Activated CD4-positive, alpha-beta memory T cell treated with anti-CD3 and anti-CD28 coated beads, Interleukin-2, amount 10 ng/mL, durations not matched to agents 7 days and 5 days (primary cell): Measurements from ENCODE around the gene BUD13. TPM values are rescaled to one million over a fixed set of nuclear protein-coding genes. Genes with fewer than 3 reads are reported as not detected.

Source experiments
- CTCF ChIA-PET: fragments of 350-600 bp; sonication (Branson Sonifier 250); formaldehyde crosslinking; loops from one replicate; lab custom pipeline; 2021; ENCODE audit warnings: antibody characterized with exemption, inconsistent platforms; lab: Charles Lee
- POLR2A ChIA-PET: fragments of 350-600 bp; sonication (Branson Sonifier 250); formaldehyde crosslinking; loops from one replicate; lab custom pipeline; 2021; ENCODE audit warnings: antibody characterized with exemption; lab: Charles Lee
- DNase-seq: peaks from one replicate; pipeline ENCODE4 v3.0.0-alpha.2; 2020
- H3K27ac Mint-ChIP-seq: one replicate; pipeline ENCODE4 v1.8.0; 2021; ENCODE audit warnings: mild to moderate bottlenecking, mixed read lengths
- H3K27me3 Mint-ChIP-seq: one replicate; pipeline ENCODE4 v1.8.0; 2021; ENCODE audit warnings: mixed read lengths
- H3K36me3 Mint-ChIP-seq: one replicate; pipeline ENCODE4 v1.8.0; 2021; ENCODE audit warnings: low read depth, mixed read lengths
- H3K4me1 Mint-ChIP-seq: one replicate; pipeline ENCODE4 v1.8.0; 2021; ENCODE audit warnings: mixed read lengths
- H3K4me3 Mint-ChIP-seq: one replicate; pipeline ENCODE4 v1.8.0; 2021; ENCODE audit warnings: mild to moderate bottlenecking, mixed read lengths
- H3K9me3 Mint-ChIP-seq: one replicate; pipeline ENCODE4 v1.8.0; 2021; ENCODE audit warnings: mixed read lengths
- total RNA-seq, 2 experiments: library from RNA; stranded (reverse); gene quantifications; one replicate each; pipeline ENCODE4 v1.2.3, GENCODE V29; 2021

BUD13 gene
- total RNA-seq, 2 experiments from 2014 or later: 34.1 to 35.1 TPM

DNA sequence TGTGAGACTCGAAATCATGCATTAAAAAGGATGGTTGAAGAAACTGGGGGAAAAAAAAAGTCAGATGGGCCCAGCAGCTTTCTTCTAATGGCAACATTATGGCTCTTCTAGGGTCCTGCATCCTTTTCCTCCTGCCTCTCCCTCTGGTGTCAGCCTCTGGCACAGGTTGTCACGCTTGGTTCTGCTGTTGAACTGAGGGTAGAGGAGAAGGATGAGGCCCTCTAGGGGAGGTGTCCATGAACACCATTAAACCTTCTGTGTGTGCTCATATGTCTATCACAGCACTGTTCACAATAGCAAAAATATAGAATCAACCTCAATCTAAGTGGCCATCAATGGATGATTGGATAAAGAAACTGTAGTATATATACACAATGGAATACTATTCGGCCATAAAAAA, 36.0 kb downstream of the BUD13 start:
- Mint-ChIP-seq H3K27me3 (no peaks in the 10 kb centered on the region), H3K27ac (no peak overlapping the region), H3K9me3 (no peaks in the 10 kb centered on the region), H3K4me3 (no peak overlapping the region), H3K4me1 (peaks cover 8% of the 10 kb centered on the region), H3K36me3 (no peaks in the 10 kb centered on the region)
- no peak for DNase-seq
- ChIA-PET CTCF (interaction anchor here (1.3 to 1.8 kb wide), 2 partner anchors 54 to 99 kb away, joined by 3 to 4 read pairs; partner anchors contain the start of gene APOA5), POLR2A (no interaction called here)

DNA sequence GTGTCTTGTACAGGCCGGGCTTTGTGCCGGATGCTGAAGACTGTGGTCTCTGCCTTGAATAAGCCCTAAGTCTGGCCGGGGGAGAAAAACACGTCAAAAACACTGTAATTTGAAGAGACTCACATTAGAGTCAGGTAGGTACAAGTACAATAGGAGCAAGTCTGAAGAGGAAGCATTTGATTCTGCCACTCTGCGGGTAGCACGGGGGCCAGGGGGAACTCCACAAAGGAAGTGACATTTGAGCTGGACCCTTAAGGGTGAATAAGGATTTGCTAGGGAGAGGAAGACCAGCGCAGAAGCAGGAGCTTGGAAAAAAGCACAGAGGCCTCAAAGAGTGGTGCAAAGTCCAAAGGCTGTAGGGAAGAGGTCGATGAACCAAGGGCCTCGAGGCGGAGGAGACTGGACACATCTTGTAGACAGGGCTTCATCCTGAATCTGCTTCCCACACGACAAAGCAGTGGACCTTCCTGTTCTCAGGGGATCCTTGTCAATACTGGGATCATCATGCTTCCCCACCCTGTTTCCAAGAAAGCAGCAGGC, 38.7 kb downstream of the BUD13 start:
- ChIA-PET POLR2A (no interaction called here), CTCF (interaction anchor here (0.9 to 4.3 kb wide), 6 partner anchors 9 to 375 kb away, joined by 3 to 35 read pairs (median 18); no protein-coding TSS in a partner anchor)
- Mint-ChIP-seq H3K27me3 (no peaks in the 10 kb centered on the region), H3K4me3 (no peak overlapping the region), H3K4me1 (peaks cover 6% of the 10 kb centered on the region), H3K36me3 (no peaks in the 10 kb centered on the region), H3K27ac (no peak overlapping the region), H3K9me3 (no peaks in the 10 kb centered on the region)
- DNase-seq: no peak

DNA sequence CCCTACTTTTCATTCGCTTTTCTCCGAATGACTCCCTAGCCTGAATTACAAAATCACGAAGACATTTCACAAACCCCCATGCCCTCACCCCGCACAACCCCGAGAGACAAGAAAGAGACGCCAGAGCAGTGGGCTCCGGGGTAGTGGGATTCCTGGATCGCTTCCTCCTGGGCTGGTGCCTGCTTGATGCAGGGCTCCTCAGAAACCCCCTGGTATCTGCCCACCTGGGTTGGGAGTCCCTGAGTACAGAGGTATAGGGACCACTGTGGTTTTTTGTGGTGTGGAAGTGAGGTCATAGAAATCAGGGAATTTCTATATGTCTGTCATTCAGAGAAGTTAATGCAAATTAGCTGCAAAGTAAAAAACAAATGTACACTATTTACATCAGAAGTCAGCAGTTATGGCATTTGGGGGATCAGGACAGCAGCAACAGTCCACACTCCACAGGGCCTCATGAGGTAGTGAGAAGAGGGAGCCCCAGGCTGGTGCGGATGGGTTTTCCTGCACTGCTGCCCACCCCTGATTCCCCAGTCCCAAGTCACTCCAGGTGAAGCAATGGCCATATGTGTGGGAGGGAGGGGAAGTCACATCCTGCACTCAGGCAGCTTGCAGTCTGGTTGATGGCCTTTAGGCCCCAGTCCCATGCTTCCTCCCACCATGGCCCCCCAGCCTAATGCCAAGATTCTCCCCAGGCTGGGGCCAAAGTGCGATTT, 39.6 kb downstream of the BUD13 start:
- CTCF ChIA-PET: interaction anchor here (1.2 to 4.3 kb wide), 16 partner anchors 10 to 405 kb away, joined by 3 to 35 read pairs (median 4); partner anchors contain the start of gene APOA5
- POLR2A ChIA-PET: interaction anchor here (1.3 kb wide), 2 partner anchors 53 to 103 kb away, joined by 3 to 8 read pairs; no protein-coding TSS in a partner anchor
- no peaks in the 10 kb centered on the region for H3K27me3 Mint-ChIP-seq
- peaks cover 6% of the 10 kb centered on the region for H3K4me1 Mint-ChIP-seq
- H3K4me3 Mint-ChIP-seq: no peak overlapping the region
- H3K36me3 Mint-ChIP-seq: no peaks in the 10 kb centered on the region
- no peaks in the 10 kb centered on the region for H3K9me3 Mint-ChIP-seq
- no peak overlapping the region for H3K27ac Mint-ChIP-seq
- no peak for DNase-seq

DNA sequence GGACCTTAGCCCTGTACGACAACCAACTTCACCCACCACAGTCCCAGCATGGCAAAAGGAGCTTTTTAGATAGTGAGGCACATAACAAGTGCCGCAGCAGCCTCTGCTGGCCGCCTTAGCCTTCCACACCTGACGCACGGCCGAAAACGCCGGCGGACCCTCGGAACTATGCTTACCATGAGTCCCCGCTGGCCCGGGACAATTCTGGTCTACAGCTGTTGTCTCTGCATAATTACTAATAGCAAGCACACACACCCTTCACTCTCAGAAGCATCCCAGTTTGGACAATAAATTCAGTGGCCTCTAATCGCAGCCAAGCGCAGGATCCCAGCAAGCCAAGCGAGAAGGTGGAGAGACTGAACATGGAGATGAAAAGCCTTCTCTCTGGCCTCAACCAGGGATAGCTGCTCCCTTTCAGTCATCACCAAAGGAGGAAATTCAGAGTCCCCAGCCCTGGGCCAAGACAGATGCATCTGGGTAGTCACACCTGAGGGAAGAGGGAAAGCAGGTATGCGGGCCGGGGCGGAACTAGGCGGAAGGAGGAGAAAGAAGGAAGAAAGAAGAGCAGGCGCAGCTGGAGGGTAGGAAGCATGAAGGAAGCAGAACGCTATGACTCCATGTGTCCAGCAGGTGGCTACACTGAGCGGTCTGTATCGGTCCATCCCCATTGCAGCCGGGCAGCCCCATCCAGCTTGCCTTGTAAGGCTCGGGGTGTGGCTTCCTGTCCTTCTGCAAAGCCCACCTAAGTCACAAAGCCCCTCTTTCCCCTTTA, 40.3 kb downstream of the BUD13 start:
- H3K27me3 Mint-ChIP-seq: no peaks in the 10 kb centered on the region
- peak; percentile 67 for DNase-seq
- H3K36me3 Mint-ChIP-seq: no peaks in the 10 kb centered on the region
- POLR2A ChIA-PET: interaction anchor here (1.0 to 1.3 kb wide), 3 partner anchors 10 to 104 kb away, joined by 3 to 8 read pairs (median 3); no protein-coding TSS in a partner anchor
- CTCF ChIA-PET: interaction anchor here (0.9 to 4.3 kb wide), 17 partner anchors 9 to 406 kb away, joined by 3 to 35 read pairs (median 4); partner anchors contain the start of gene APOA5
- H3K9me3 Mint-ChIP-seq: no peaks in the 10 kb centered on the region
- H3K4me1 Mint-ChIP-seq: peaks cover 6% of the 10 kb centered on the region
- H3K27ac Mint-ChIP-seq: no peak overlapping the region
- no peak overlapping the region for H3K4me3 Mint-ChIP-seq

DNA sequence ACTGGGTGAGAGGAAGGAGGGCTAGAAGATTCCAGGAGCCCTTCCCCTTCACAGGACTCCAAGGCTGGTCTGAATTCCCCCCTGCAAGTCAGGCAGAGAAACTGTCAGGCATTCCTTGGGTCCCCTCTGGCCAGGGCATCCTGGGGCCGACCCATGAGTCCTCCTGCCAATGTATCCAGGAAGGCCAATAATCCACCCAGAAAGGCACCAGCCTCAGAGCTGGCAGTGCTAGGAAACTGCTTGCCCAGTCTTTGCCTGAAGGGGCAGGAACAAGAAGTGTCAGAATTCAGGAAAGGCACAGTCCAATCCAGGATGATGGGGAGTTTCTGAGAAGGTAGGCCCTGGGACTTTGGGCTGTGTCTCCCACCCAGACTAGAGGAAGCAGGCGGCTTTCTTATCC, 41.0 kb downstream of the BUD13 start:
- no peaks in the 10 kb centered on the region for H3K36me3 Mint-ChIP-seq
- no peak overlapping the region for H3K27ac Mint-ChIP-seq
- DNase-seq: no peak
- CTCF ChIA-PET: interaction anchor here (0.9 to 4.3 kb wide), 12 partner anchors 9 to 392 kb away, joined by 3 to 35 read pairs (median 4); partner anchors contain the start of gene APOA5
- no peak overlapping the region for H3K4me3 Mint-ChIP-seq
- H3K27me3 Mint-ChIP-seq: no peaks in the 10 kb centered on the region
- POLR2A ChIA-PET: interaction anchor here (0.7 to 1.3 kb wide), 4 partner anchors 9 to 104 kb away, joined by 3 to 8 read pairs (median 3); no protein-coding TSS in a partner anchor
- peaks cover 6% of the 10 kb centered on the region for H3K4me1 Mint-ChIP-seq
- no peaks in the 10 kb centered on the region for H3K9me3 Mint-ChIP-seq

DNA sequence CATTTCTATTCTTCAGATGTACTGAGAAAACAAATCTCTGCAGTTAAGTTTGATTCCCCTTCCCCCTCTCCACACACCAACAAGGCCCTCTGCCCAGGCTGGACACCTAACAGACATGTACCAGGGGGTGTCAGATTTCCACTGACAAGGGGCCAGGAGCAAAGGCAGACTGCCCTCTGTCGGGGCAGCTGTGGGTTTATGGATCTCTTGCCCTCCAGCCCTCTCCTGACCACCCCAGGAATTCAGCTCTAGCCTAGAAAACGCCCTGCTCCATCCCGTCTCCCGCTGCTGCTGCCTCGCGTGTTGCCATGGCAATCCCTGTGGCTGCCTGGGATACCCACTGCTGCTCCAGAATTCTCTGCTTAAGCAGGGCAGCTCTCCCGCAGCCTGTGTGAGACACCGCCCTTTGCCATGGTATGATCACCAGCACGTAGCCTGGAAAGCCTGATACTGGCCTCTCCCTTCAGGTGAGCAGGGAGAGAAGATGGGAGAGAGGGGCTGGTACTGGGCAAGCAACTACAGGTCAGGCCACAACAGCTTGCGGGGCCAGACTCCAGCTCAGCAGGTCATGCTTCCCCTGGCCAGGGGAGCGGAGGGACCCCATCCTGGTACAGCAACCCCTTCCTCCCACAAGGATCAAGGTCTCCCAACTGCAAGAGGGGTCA, 41.6 kb downstream of the BUD13 start:
- no peak overlapping the region for H3K27ac Mint-ChIP-seq
- peaks cover 6% of the 10 kb centered on the region for H3K4me1 Mint-ChIP-seq

DNA sequence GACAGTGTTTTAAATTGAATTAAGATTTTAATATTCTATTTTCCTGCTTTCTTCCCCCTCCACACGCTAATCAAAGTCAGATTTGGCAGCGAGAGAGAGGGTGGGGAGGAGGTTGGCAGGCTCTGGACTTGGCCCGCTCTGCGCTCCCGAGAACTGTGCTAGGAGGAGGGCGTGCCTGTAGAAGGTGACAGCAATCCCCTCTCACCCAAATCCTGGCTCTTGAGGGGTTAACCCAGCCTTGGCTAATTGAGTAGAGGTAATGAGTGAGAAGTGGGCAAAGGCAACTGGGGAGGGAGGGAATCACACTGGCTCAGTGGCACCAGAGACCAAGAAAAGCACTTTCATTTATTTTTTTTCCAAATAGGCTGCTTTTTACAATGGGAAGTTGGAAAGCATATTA, 42.2 kb downstream of the BUD13 start:
- ChIA-PET CTCF (interaction anchor here (0.7 kb wide), 1 partner anchor 375 kb away, joined by 3 read pairs; no protein-coding TSS in a partner anchor), POLR2A (no interaction called here)
- H3K27me3 Mint-ChIP-seq: no peaks in the 10 kb centered on the region
- H3K4me3 Mint-ChIP-seq: no peak overlapping the region
- DNase-seq: no peak
- H3K4me1 Mint-ChIP-seq: peaks cover 6% of the 10 kb centered on the region
- no peaks in the 10 kb centered on the region for H3K36me3 Mint-ChIP-seq
- H3K9me3 Mint-ChIP-seq: no peaks in the 10 kb centered on the region
- H3K27ac Mint-ChIP-seq: no peak overlapping the region

More for the DNA sequence above, 41.6 kb downstream of the BUD13 start:
- no peaks in the 10 kb centered on the region for H3K27me3 Mint-ChIP-seq
- H3K4me3 Mint-ChIP-seq: no peak overlapping the region
- no peaks in the 10 kb centered on the region for H3K36me3 Mint-ChIP-seq
- DNase-seq: no peak
- H3K9me3 Mint-ChIP-seq: no peaks in the 10 kb centered on the region
- ChIA-PET POLR2A (interaction anchor here (0.7 kb wide), 1 partner anchor 11 kb away, joined by 3 read pairs; no protein-coding TSS in a partner anchor), CTCF (interaction anchor here (0.7 to 4.2 kb wide), 3 partner anchors 105 to 378 kb away, joined by 3 to 31 read pairs (median 3); no protein-coding TSS in a partner anchor)

DNA sequence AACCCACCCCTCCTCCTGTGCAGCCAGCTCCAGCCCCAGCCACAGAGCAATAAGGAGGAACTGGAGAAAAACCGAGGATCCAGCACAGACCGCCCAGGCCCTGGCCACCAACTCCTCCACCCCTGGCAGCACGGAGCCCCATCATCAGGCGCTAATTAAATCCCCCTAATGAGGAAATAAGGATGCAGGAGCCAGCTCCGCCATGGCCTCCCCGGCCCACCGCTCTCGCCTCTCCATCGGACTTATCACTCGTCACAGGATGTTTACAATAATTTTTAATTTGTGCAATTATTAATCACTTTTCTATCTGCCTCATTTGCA, 42.6 kb downstream of the BUD13 start:
- Mint-ChIP-seq H3K9me3 (no peaks in the 10 kb centered on the region), H3K27ac (no peak overlapping the region), H3K36me3 (no peaks in the 10 kb centered on the region), H3K27me3 (no peaks in the 10 kb centered on the region), H3K4me1 (peaks cover 6% of the 10 kb centered on the region), H3K4me3 (no peak overlapping the region)
- no peak for DNase-seq
- ChIA-PET POLR2A (no interaction called here), CTCF (no interaction called here)

DNA sequence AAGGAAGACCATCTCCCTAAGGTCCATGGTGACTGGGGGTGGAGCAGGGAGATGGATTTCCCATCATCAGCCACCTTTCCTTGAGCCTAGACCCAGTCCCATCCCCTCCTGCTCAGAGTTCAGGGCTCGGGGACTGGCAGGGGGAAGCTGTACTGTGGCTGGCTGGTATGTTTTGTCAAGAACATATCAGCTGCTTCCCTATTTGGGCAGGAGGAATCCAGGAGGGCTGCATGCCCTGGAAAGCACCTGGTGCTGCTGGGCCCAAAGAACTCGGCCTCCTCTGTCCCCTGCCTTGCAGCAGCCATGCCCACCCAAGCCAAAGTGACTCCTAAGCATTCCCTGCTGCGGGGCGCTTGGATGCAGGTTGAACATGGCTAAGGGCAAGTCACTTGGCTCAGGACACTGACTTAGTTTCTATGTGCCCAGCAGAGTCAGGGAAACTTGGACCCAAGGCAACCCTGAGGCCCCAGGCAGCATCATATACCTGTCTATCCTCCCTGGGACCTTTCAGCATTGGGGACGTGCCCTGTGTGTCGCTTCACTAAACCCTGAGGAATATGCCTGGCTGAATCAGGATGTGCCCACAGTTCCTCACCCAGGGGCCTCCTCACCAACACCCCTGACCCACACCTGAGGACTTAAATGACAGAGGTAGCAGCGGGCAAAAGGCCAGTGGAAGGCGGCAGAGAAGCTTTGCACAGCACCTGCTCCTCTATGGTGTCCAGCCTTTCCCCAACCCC, 43.1 kb downstream of the BUD13 start:
- Mint-ChIP-seq H3K4me3 (no peak overlapping the region), H3K9me3 (no peaks in the 10 kb centered on the region), H3K4me1 (peaks cover 6% of the 10 kb centered on the region), H3K27ac (no peak overlapping the region), H3K36me3 (no peaks in the 10 kb centered on the region), H3K27me3 (no peaks in the 10 kb centered on the region)
- ChIA-PET POLR2A (interaction anchor here (0.9 kb wide), 1 partner anchor 10 kb away, joined by 3 read pairs; no protein-coding TSS in a partner anchor), CTCF (interaction anchor here (2.0 kb wide), 1 partner anchor 106 kb away, joined by 12 read pairs; no protein-coding TSS in a partner anchor)
- no peak for DNase-seq

DNA sequence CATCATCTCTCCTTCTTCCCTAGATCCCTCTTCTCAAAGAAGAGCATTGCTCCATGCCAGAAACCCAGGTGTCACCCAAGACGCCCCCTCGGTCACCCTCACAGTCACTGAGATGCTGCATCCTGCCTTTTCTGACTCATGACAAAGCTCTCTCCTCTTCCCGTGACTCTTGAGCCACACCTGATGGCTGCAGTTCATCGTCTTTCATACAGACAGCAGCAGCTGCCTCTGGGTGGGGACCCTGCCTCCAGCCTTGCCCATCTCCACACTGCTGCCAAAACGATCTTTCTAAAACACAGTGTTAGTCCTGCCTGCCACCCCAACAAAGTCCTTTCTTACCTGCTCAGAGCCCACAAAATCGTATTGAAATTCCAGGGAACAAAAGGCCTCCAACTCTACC, 44.8 kb downstream of the BUD13 start:
- Mint-ChIP-seq H3K27ac (no peak overlapping the region), H3K4me3 (no peak overlapping the region), H3K36me3 (no peaks in the 10 kb centered on the region), H3K4me1 (peaks cover 3% of the 10 kb centered on the region), H3K9me3 (no peaks in the 10 kb centered on the region), H3K27me3 (peaks cover 3% of the 10 kb centered on the region)
- DNase-seq: no peak
- POLR2A ChIA-PET: interaction anchor here (1.2 kb wide), 1 partner anchor 10 kb away, joined by 3 read pairs; no protein-coding TSS in a partner anchor
- CTCF ChIA-PET: interaction anchor here (1.3 to 2.0 kb wide), 2 partner anchors 15 to 108 kb away, joined by 3 to 12 read pairs; no protein-coding TSS in a partner anchor

DNA sequence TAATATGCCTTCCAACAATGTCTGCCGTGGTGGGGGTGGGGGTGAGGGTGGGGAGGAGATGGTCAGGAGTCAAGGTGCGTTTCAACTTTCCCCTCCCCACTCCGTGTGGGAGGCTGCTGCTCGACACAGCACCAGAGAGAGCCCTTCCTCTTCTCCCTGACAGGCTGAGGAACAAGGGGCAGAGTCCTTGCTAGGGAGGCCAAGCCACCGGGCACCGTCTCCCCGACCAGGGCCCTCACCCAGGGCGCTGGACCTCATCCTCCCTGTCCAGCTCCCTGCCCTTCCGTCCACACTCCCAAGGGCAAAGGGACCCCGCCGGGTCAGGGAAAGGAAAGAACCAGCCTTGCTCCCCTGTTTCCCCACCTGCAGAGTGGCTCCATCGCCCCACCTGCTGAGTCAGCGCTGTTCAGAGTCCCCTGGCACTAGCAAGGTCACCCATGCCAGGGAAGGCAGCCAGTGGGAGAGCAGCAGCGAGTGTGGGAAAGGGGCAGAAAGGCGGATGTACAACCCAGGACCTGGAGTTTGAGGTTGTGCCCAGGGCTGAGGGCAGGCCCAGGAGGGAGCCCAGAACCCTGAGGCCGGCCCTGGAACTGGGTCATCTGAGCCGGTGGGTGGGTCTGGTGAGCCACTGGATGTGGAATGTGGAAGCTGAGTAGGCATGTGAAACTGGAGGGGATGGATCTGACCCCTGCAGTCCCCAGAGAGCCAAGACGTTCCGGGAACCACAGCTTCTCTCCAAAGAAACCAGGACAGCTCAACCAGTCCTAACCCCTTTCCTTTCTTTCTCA, 47.2 kb downstream of the BUD13 start:
- ChIA-PET CTCF (no interaction called here), POLR2A (interaction anchor here (0.5 kb wide), 1 partner anchor 731 kb away, joined by 3 read pairs; no protein-coding TSS in a partner anchor)
- no peaks in the 10 kb centered on the region for H3K4me1 Mint-ChIP-seq
- H3K4me3 Mint-ChIP-seq: no peak overlapping the region
- peaks cover 8% of the 10 kb centered on the region for H3K27me3 Mint-ChIP-seq
- no peaks in the 10 kb centered on the region for H3K36me3 Mint-ChIP-seq
- DNase-seq: no peak
- no peaks in the 10 kb centered on the region for H3K9me3 Mint-ChIP-seq
- H3K27ac Mint-ChIP-seq: no peak overlapping the region
